Kidney tubule cell (primary cell): ENCODE data around the gene NOC2L.

ENCODE experiments used
- DNase-seq: peaks from one replicate; pipeline ENCODE4 v3.0.0-alpha.2; 2018; ENCODE audit warnings: low spot score

Gene NOC2L

GRCh38 chr1:929712-930632 is 29.1 kb downstream of the NOC2L start:
- no peak for DNase-seq

- DNase-seq, result no peak
Observed at GRCh38 chr1:928825-929661, 30.0 kb downstream of the NOC2L start.

- no peak for DNase-seq
Observed at GRCh38 chr1:927748-928147, 31.3 kb downstream of the NOC2L start.

DNA sequence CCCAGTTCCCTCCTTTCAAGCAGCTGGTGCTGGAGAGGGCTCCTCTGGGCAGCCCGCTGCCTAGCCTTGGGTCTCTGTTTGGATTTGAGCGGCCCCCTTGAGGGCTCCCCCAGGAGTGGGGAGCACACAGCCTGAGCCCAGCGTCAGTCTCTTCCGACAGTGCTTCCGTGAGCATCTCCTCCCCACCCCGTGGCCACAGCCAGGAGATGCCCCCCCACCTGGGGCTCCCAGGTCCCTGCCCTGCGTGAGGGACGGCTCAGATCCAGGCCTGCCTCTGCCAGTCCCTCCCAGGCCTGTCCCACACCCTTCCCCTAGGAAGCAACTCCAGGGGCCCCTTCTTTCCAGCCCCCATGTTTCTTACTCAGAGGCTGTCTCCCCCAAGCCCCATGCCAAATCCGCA is 31.8 kb downstream of the NOC2L start:
- no peak for DNase-seq

DNA sequence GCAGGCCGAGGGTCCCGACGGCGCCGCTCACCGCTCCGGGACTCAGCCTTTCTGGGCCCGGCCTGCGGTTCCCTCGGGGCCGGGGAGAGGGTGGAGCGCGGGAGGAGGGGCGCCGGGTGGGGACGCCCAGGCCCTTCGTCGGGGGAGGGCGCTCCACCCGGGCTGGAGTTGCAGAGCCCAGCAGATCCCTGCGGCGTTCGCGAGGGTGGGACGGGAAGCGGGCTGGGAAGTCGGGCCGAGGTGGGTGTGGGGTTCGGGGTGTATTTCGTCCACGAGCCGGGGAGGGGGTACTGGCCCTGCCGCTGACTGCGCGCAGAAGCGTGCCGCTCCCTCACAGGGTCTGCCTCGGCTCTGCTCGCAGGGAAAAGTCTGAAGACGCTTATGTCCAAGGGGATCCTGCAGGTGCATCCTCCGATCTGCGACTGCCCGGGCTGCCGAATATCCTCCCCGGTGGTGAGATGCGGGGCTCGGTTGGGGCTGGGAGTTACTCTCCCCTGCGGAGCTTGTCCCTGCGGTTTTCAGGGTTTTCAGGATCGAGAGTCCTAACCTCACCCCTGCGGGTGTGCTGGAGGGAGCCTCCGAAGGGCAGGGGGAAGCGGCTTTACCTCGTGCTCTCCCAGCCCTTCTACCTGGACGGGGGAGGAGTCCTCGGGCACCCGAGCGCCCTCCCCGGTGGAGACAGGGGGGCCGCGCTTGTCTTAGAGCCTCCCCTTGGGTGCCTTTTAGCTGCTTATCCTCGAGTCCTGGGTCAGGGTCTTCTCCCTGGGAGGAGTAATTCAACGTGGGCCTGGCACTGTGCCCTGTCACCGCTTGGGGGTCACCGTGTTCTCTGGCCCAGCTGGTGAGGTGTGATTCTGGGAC is 33.3 kb downstream of the NOC2L start:
- DNase-seq, result no peak

DNA sequence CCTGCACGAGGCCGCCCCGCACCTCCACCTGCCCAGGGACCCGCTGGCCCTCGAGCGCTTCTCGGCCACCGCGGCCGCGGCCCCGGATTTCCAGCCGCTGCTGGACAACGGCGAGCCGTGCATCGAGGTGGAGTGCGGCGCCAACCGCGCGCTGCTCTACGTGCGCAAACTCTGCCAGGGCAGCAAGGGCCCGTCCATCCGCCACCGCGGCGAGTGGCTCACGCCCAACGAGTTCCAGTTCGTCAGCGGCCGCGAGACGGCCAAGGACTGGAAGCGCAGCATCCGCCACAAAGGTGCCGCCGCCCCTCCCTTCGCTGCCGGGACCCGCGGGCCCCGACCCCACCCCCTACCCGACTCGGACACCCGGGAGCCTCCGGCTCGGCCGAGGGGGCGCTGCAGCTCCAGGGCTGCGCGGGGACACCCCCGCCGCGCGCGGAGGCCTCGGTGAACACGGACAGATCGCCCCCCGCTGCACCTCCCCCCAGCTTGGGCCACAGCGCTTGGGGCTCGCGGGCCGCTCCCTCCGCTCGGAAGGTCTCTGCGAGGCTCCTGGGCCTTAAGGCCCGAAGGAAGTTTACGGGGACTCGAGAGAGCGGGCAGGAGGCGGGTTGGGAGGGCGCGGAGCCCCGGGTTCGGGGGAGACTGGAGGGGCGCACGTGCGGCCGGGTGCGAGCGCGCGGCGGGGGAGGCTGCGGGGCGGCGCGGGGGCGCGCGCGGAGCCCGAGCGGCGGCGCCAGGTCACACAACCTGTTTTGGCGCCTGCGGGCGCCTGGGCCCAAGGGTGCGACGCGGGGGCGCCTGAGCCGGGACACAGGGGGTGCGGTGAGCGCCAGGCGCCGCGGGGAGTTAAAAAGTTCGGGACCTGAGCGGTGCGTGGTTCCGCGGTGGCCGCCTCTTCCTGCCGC is 34.1 kb downstream of the NOC2L start:
- peak; percentile 43 for DNase-seq

- DNase-seq, result no peak
Observed at GRCh38 chr1:923991-924655, 34.9 kb downstream of the NOC2L start.

GRCh38 chr1:923131-923990 is 35.7 kb downstream of the NOC2L start, which contains the start of gene SAMD11:
TSS of gene SAMD11 (plus strand) at chr1:923923. CDS start at chr1:924432, 509 bp downstream.
- peak; percentile 80 for DNase-seq

GRCh38 chr1:921011-921837 is 37.8 kb downstream of the NOC2L start:
- peak; percentile 71 for DNase-seq

GRCh38 chr1:920521-920920 is 38.5 kb downstream of the NOC2L start:
- no peak for DNase-seq

DNA sequence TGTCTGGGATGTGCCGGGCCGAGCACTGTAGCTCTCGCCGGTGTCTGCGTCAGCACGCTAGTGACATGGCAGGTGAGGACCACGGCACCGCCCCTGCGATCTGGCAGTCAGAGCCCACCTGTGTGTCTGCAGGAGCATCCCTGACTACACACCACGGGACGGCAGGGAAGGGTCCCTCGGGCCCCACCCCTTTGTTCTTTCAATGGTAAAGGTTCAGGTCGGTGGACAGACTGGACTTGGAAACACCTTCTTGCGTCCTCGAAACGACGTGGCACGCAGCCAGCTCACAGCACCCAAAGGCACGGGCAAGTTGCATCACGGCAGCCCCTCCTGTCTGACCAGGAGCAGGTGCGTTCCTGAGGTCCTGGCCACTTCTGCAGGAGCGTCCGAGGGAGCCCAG is 39.0 kb downstream of the NOC2L start:
- no peak for DNase-seq

GRCh38 chr1:919271-919872 is 39.7 kb downstream of the NOC2L start:
- DNase-seq, result no peak

DNA sequence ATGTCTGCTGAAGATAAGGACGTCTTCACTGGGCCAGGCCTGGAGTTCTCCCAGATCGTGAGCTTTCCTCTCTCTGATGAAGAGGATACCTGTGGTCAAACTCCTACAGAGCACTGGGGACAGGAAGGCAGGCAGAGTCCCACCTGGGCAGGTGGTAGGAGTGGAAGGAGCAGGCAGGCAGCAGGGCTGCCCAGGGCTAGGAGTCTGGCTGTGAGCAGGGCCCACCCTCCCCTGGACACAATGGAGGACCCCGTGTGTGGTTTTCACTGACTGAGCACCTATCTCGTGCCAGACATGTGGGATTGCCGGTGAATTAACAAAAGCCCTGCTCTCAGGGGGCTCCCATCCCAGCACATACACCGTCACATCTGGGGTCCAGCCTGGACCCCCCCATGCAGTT is 40.2 kb downstream of the NOC2L start:
- DNase-seq, result no peak

DNA sequence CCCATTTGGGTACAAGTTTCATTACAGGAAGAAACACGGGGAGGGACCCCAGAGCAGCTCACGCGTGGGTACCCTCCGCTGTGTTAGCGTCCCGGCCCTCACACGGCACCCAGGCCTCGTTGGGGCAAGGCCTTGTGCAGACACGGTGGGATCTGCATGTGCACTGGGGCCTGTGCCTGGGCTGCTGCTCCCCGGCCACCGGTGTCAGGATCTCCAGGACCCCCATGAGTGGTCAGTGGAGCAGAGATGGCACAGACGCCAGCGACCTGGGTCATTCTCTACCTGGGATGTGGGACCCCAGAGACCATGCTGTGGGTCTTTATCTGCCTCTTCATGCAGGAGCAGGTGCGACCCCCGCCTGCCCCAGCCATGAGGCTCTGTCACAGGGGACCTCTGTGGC is 40.7 kb downstream of the NOC2L start:
- no peak for DNase-seq

- no peak for DNase-seq
Observed at GRCh38 chr1:917466-918091, 41.5 kb downstream of the NOC2L start.

- DNase-seq, result no peak
Observed at GRCh38 chr1:917076-917459, 42.0 kb downstream of the NOC2L start.
